Measurements from ENCODE around the gene PRDX5. TPM values are rescaled to one million over a fixed set of nuclear protein-coding genes. Genes with fewer than 3 reads are reported as not detected.

PRDX5 gene
- polyA plus RNA-seq, 1 experiment: 383 TPM

DNA sequence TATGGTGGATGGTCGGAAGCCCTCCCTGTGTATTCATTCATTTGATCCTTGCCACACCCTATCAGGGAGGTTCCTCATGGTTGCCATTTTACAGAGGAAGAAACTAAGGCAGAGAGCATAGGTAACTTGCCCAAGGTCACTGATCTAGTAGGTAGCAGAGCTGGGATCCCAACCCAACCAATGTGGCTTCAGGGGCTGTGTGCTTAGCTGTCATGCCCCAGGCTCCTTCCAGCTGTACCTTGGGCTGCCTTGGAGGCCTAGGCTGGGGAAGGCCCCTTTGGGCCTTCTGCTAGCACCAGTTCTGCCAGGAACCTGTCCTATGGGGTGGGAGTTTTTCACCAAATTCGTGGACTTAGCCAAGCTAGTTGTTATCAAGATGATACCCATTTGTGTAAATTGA is 42.1 kb upstream of the PRDX5 start:
- POLR2A ChIA-PET: no interaction called here
- H3K9me3 ChIP-seq (ENCODE audit: control insufficient read depth, insufficient read depth, low read length): no peaks in the 10 kb centered on the region; the same call in 1 of the 2 replicates
- no peaks in the 10 kb centered on the region for H3K27me3 ChIP-seq (ENCODE audit: control insufficient read depth, insufficient read depth, low read length)
- DNase-seq (ENCODE audit: low read depth, low spot score): no peak
- no peak overlapping the region for H3K27ac ChIP-seq (ENCODE audit: low read depth, low read length)
- TF ChIP-seq, protein P1, sequence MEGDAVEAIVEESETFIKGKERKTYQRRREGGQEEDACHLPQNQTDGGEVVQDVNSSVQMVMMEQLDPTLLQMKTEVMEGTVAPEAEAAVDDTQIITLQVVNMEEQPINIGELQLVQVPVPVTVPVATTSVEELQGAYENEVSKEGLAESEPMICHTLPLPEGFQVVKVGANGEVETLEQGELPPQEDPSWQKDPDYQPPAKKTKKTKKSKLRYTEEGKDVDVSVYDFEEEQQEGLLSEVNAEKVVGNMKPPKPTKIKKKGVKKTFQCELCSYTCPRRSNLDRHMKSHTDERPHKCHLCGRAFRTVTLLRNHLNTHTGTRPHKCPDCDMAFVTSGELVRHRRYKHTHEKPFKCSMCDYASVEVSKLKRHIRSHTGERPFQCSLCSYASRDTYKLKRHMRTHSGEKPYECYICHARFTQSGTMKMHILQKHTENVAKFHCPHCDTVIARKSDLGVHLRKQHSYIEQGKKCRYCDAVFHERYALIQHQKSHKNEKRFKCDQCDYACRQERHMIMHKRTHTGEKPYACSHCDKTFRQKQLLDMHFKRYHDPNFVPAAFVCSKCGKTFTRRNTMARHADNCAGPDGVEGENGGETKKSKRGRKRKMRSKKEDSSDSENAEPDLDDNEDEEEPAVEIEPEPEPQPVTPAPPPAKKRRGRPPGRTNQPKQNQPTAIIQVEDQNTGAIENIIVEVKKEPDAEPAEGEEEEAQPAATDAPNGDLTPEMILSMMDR (IDR thresholded peaks at IDR 0.05; ENCODE audit: low read depth, low read length): no peak
- no peak overlapping the region for H3K4me3 ChIP-seq (ENCODE audit: low read depth, low read length)
- CTCF ChIA-PET: interaction anchor here (0.9 to 1.5 kb wide), 3 partner anchors 21 to 29 kb away, joined by 3 to 5 read pairs (median 5); no protein-coding TSS in a partner anchor

DNA sequence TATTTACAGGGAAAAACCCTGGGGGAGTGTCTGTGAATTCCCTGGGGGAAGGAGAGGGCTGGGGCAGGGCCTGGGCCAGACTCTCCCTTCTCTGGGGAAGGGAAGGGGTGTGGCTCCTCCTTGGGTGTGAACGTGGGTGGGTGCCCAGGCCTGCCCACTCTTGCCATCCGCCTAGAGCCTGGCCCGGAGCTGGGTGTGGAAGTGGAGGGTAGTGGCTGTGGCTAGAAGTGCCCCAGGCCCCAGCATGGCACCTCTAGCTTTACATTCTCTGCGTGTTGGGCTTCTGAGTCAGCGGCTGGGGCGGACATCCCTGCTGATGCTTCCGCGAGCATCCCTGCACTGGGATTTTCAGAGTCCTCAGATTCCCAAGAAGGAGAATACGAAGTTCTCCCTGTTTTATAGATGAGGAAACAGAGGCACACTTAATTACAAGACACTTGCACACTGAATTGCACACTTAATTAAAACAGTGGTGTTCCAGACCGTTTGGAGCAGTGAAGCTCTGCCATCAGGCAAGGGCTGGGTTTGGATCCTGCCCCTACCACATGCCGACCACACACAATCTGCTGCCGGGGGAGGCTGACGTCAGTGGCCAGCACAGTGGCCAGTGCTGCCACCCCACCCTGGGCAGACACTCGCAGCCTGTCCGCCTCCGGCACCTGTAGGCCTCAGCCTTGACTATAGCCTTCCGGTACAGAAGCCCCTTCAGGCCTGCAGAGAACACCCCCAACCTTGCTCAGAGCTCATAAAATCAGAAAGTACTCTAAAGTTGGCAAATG is 41.1 kb upstream of the PRDX5 start:
- ChIA-PET CTCF (interaction anchor here (0.6 to 1.5 kb wide), 4 partner anchors 16 to 36 kb away, joined by 3 to 11 read pairs (median 5); partner anchors contain the start of gene FKBP2), POLR2A (no interaction called here)
- no peak for DNase-seq (ENCODE audit: low read depth, low spot score)
- Histone ChIP-seq H3K27me3 (ENCODE audit: control insufficient read depth, insufficient read depth, low read length) (no peaks in the 10 kb centered on the region), H3K27ac (ENCODE audit: low read depth, low read length) (no peak overlapping the region), H3K4me3 (ENCODE audit: low read depth, low read length) (no peak overlapping the region), H3K9me3 (ENCODE audit: control insufficient read depth, insufficient read depth, low read length) (no peaks in the 10 kb centered on the region)
- TF ChIP-seq, protein P1 (IDR thresholded peaks at IDR 0.05; ENCODE audit: low read depth, low read length): no peak

DNA sequence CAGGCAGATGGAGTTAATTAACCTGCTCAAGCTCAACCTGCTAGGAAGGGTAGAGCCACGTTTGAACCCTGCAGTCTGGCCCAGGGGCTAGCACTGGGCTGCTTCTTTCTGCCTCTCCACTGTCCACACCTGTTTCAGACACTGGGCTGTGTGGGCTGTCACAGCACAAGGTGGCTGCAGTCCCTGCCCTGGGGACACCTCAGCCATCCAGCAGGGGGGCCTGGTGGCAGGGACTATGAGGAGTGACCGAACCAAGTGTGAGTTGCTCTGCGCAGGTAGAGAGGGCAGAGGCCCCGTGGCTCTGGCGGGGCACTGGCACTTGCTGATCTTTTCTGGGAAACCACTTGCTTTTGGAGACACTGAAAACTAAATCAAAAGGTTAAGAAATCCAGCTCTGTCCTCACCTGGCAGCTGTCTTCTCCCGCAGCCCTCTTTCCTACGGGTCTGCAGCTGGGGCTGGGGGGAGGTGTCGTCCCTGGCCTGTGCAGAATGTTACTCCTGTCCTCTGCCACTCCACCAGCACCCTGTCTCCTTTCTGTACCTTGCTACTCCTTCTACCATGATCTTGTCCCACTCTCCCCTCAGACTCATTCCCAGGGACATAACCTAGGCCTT is 39.2 kb upstream of the PRDX5 start:
- TF ChIP-seq, protein P1 (IDR thresholded peaks at IDR 0.05; ENCODE audit: low read depth, low read length): no peak
- DNase-seq (ENCODE audit: low read depth, low spot score): no peak
- POLR2A ChIA-PET: no interaction called here
- H3K27me3 ChIP-seq (ENCODE audit: control insufficient read depth, insufficient read depth, low read length): no peaks in the 10 kb centered on the region
- no peak overlapping the region for H3K27ac ChIP-seq (ENCODE audit: low read depth, low read length)
- H3K4me3 ChIP-seq (ENCODE audit: low read depth, low read length): no peak overlapping the region
- no peaks in the 10 kb centered on the region for H3K9me3 ChIP-seq (ENCODE audit: control insufficient read depth, insufficient read depth, low read length)
- CTCF ChIA-PET: interaction anchor here (1.8 kb wide), 1 partner anchor 26 kb away, joined by 13 read pairs; no protein-coding TSS in a partner anchor

DNA sequence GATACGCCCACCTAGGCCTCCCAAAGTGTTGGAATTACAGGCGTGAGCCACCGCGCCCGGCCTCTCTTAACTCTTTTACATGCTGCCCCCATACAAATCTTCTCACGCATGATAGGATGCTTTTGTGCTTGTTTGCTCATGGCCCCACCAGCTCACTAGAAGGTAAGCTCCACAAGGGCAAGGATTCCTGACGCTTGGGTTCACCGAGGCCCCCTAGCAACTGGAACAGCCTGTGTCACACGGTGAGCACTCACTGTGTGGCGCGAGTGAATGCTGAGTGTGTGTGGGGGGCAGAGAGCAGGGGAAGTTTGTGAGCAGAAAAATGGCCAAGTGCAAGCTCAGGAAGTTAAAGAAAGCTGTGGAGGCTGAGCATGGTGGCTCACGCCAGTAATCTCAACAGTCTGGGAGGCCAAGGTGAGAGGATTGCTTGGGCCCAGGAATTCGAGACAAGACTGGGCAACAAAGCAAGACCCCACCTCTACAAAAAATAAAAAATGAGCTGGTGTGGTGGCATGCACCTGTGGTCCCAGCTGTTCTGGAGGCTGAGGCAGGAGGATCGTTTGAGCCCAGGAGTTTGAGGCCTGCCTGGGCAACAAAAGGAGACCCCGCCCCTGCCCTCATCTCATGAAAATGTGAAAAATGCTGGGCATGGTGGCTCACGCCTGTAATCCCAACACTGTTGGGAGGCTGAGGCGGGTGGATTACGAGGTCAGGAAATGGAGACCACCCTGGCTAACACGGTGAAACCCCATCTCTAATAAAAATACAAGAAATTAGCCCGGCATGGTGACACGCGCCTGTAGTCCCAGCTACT is 35.8 kb upstream of the PRDX5 start:
- Histone ChIP-seq H3K4me3 (ENCODE audit: low read depth, low read length) (no peak overlapping the region), H3K27me3 (ENCODE audit: control insufficient read depth, insufficient read depth, low read length) (no peaks in the 10 kb centered on the region), H3K9me3 (ENCODE audit: control insufficient read depth, insufficient read depth, low read length) (no peaks in the 10 kb centered on the region), H3K27ac (ENCODE audit: low read depth, low read length) (no peak overlapping the region)
- POLR2A ChIA-PET: interaction anchor here (0.6 kb wide), 2 partner anchors 12 to 112 kb away, joined by 6 to 10 read pairs; no protein-coding TSS in a partner anchor
- TF ChIP-seq, protein P1 (IDR thresholded peaks at IDR 0.05; ENCODE audit: low read depth, low read length): no peak
- CTCF ChIA-PET: interaction anchor here (0.6 to 12.0 kb wide), 3 partner anchors 20 to 600 kb away, joined by 3 to 124 read pairs (median 11); partner anchors contain the start of gene CATSPERZ
- DNase-seq (ENCODE audit: low read depth, low spot score): no peak

Data from AG04450 (cell line).